ENCODE measurements around the gene CRY2. TPM values are rescaled to one million over a fixed set of nuclear protein-coding genes. Genes with fewer than 3 reads are reported as not detected.

CRY2 gene
- polyA plus RNA-seq, 2 of the 4 experiments (the other 2 are of a cell fraction) = 3.2 to 4.1 TPM

GRCh38 chr11:45919806-45920530 is 72.7 kb downstream of the CRY2 start:
- Histone ChIP-seq H3K4me3 (no peak overlapping the region), H3K27ac (no peak overlapping the region), H3K4me1 (peaks cover 13% of the 10 kb centered on the region; the same call in 2 of the 3 replicates), H3K4me2 (no peak overlapping the region), H3K9me3 (no peaks in the 10 kb centered on the region)
- no peak for ATAC-seq
- FAIRE-seq = no peak
- WGBS (ENCODE audit: missing lambda C conversion rate) = 74% methylated on average over 12 of the region's 13 CpGs
- no peak for TF ChIP-seq ZNF302 (CRISPR knock-in tag; IDR thresholded peaks at IDR 0.05)
- TF ChIP-seq NPAS2 (CRISPR knock-in tag; IDR thresholded peaks at IDR 0.05; ENCODE audit: borderline replicate concordance) = no peak
- no peak for TF ChIP-seq HOXA7 (CRISPR knock-in tag; IDR thresholded peaks at IDR 0.05)
- no peak for TF ChIP-seq RCOR1 (IDR thresholded peaks at IDR 0.05; ENCODE audit: low read depth, low read length)
- TF ChIP-seq BHLHE40 (IDR thresholded peaks at IDR 0.05; ENCODE audit: low read depth, low read length) = no peak
- TF ChIP-seq HOXB13 (CRISPR knock-in tag; IDR thresholded peaks at IDR 0.05; ENCODE audit: low read depth) = no peak
- TF ChIP-seq, protein P1, sequence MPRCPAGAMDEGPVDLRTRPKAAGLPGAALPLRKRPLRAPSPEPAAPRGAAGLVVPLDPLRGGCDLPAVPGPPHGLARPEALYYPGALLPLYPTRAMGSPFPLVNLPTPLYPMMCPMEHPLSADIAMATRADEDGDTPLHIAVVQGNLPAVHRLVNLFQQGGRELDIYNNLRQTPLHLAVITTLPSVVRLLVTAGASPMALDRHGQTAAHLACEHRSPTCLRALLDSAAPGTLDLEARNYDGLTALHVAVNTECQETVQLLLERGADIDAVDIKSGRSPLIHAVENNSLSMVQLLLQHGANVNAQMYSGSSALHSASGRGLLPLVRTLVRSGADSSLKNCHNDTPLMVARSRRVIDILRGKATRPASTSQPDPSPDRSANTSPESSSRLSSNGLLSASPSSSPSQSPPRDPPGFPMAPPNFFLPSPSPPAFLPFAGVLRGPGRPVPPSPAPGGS (IDR thresholded peaks at IDR 0.05) = no peak
- no peak for TF ChIP-seq ATOH8 (CRISPR knock-in tag; IDR thresholded peaks at IDR 0.05; ENCODE audit: low read depth)
- ChIA-PET CTCF (interaction anchor here (0.6 to 3.6 kb wide), 2 partner anchors 45 to 1413 kb away, joined by 3 to 12 read pairs; no protein-coding TSS in a partner anchor), POLR2A (no interaction called here)
- DNase-seq (ENCODE audit: low read depth in 1 of 2, low spot score in 1 of 2) = no peak

DNA sequence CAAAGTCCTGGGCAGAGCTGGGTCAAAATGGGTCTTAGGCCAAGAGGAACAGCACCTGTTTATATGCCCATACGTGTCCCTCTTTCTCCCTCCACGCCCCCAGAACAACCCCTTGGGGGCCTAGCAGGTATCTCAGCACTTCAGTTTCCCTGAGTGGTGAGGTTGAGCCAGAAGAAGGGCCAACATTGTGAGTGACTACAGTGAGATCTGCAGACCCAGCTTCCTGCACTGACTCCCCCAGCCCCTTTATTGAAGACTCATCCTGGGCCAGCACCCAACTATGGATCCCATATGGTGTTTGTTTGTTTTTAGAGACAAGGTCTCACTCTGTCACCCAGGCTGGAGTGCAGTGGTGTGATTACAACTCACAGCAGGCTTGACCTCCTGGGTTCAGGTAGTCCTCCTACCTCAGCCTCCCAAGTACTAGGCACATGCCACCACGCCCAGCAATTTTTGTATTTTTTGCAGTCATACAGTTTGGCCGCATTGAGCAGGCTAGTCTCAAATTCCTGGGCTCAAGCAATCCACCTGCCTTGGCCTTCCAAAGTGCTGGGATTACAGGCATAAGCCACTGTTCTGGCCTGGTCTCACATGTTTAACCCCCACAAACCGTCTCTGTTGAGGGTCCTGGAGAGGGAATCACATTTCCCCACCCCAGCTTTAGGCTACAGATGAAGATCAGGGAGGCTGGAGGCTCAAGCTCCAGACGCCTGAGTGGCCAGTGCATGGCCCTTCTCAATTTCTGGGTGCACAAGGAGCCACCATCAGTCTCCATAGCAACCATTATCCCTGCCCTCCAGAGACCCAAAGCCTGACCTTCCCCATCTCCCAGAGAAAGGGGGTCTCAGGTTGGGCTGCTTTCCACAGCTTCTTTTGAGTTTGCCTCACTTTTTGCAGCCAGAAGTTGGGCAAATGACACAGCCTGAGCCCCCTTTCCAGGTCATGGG is 73.5 kb downstream of the CRY2 start:
- H3K4me1 ChIP-seq = peaks cover 13% of the 10 kb centered on the region; the same call in 2 of the 3 replicates
- ChIA-PET CTCF (interaction anchor here (0.6 to 3.6 kb wide), 4 partner anchors 44 to 1413 kb away, joined by 3 to 12 read pairs (median 6); no protein-coding TSS in a partner anchor), POLR2A (interaction anchor here (0.6 kb wide), 1 partner anchor 15 kb away, joined by 3 read pairs; no protein-coding TSS in a partner anchor)
- H3K9me3 ChIP-seq = no peaks in the 10 kb centered on the region
- WGBS (ENCODE audit: missing lambda C conversion rate) = 83% methylated on average over 5 of the region's 6 CpGs
- ATAC-seq (no peak), DNase-seq (ENCODE audit: low read depth in 1 of 2, low spot score in 1 of 2) (no peak), FAIRE-seq (no peak)
- TF ChIP-seq REST (IDR thresholded peaks at IDR 0.05) (no peak), CHD4 (IDR thresholded peaks at IDR 0.05; ENCODE audit: borderline replicate concordance) (no peak), JUN (IDR thresholded peaks at IDR 0.05) (no peak), MAFK (IDR thresholded peaks at IDR 0.05; ENCODE audit: partially characterized antibody) (no peak), MAZ (IDR thresholded peaks at IDR 0.05; ENCODE audit: borderline replicate concordance, low read depth, low read length) (no peak), TFCP2L1 (CRISPR knock-in tag; IDR thresholded peaks at IDR 0.05) (no peak), RNF2 (IDR thresholded peaks at IDR 0.05; ENCODE audit: borderline replicate concordance, low read depth) (no peak), FOSL2 (IDR thresholded peaks at IDR 0.05) (no peak), FOSL2 (CRISPR knock-in tag; IDR thresholded peaks at IDR 0.05) (no peak), ZNF302 (CRISPR knock-in tag; IDR thresholded peaks at IDR 0.05) (no peak), POLR2AphosphoS2 (conservative IDR thresholded peaks at IDR 0.05; ENCODE audit: low read length) (no peak), KDM5A (IDR thresholded peaks at IDR 0.05) (no peak), RCOR1 (IDR thresholded peaks at IDR 0.05; ENCODE audit: low read depth, low read length) (no peak), TP53 (CRISPR knock-in tag; IDR thresholded peaks at IDR 0.05) (no peak), HOXB5 (CRISPR knock-in tag; IDR thresholded peaks at IDR 0.05) (no peak)
- TF ChIP-seq, protein P1 (IDR thresholded peaks at IDR 0.05) = no peak
- H3K27ac ChIP-seq = no peak overlapping the region
- no peak overlapping the region for H3K4me3 ChIP-seq
- no peak overlapping the region for H3K4me2 ChIP-seq

Measured in A549 (cell line).